ENCODE results near the gene IFT27. TPM values are rescaled to one million over a fixed set of nuclear protein-coding genes. Genes with fewer than 3 reads are reported as not detected.

The IFT27 gene
- total and polyA plus RNA-seq, 4 donors = 18.9 to 51.1 (median 26.4) TPM

GRCh38 chr22:36762687-36763260, 13.1 kb downstream of the IFT27 start:
- no peak overlapping the region for H3K4me3 ChIP-seq
- WGBS, 2 donors = 62 to 66% methylated on average over 17 of the region's 17 CpGs
- no peaks in the 10 kb centered on the region for H3K27me3 ChIP-seq (ENCODE audit: control insufficient read depth in 3 of 3, insufficient read depth in 3 of 3, low read length in 2 of 3)
- peak; percentile 40 to 58 (median 44) for DNase-seq
- H3K4me1 ChIP-seq (ENCODE audit: control insufficient read depth in 5 of 5, insufficient read depth in 5 of 5, low read length in 5 of 5) = peaks cover 0 to 4% (median 2%) of the 10 kb centered on the region in 5 donors
- H3K27ac ChIP-seq (ENCODE audit: low read depth in 1 of 2, low read length in 1 of 2) = no peak overlapping the region
- ATAC-seq (ENCODE audit: insufficient read depth, low FRiP score) = no peak
- TF ChIP-seq CTCF (IDR thresholded peaks at IDR 0.05; ENCODE audit: control extremely low read depth, extremely low read depth) = no peak
- peaks cover 0 to 29% (median 17%) of the 10 kb centered on the region in 4 donors for H3K36me3 ChIP-seq (ENCODE audit: control insufficient read depth in 4 of 4, insufficient read depth in 4 of 4, low read length in 4 of 4)
- H3K9me3 ChIP-seq (ENCODE audit: control insufficient read depth in 4 of 4, insufficient read depth in 3 of 4, low read length in 3 of 4) = no peaks in the 10 kb centered on the region
- H3K9ac ChIP-seq (ENCODE audit: insufficient read depth in 1 of 2, low read length in 2 of 2) = no peak overlapping the region

- 95% methylated on average over 10 of the region's 10 CpGs for WGBS, 2 donors
- no peak overlapping the region for H3K4me3 ChIP-seq
- DNase-seq (no peak), ATAC-seq (ENCODE audit: insufficient read depth, low FRiP score) (no peak)
- peaks cover 0 to 4% (median 2%) of the 10 kb centered on the region in 5 donors for H3K4me1 ChIP-seq (ENCODE audit: control insufficient read depth in 5 of 5, insufficient read depth in 5 of 5, low read length in 5 of 5)
- no peak overlapping the region for H3K9ac ChIP-seq (ENCODE audit: insufficient read depth in 1 of 2, low read length in 2 of 2)
- no peak for TF ChIP-seq CTCF (IDR thresholded peaks at IDR 0.05; ENCODE audit: control extremely low read depth, extremely low read depth)
- H3K9me3 ChIP-seq (ENCODE audit: control insufficient read depth in 4 of 4, insufficient read depth in 3 of 4, low read length in 3 of 4) = no peaks in the 10 kb centered on the region
- peaks cover 0 to 21% (median 11%) of the 10 kb centered on the region in 4 donors for H3K36me3 ChIP-seq (ENCODE audit: control insufficient read depth in 4 of 4, insufficient read depth in 4 of 4, low read length in 4 of 4)
- no peaks in the 10 kb centered on the region for H3K27me3 ChIP-seq (ENCODE audit: control insufficient read depth in 3 of 3, insufficient read depth in 3 of 3, low read length in 2 of 3)
- no peak overlapping the region for H3K27ac ChIP-seq (ENCODE audit: low read depth in 1 of 2, low read length in 1 of 2)
These were observed 14.2 kb downstream of the IFT27 start for GRCh38 chr22:36761553-36762240.

- DNase-seq (no peak), ATAC-seq (ENCODE audit: insufficient read depth, low FRiP score) (no peak)
- H3K36me3 ChIP-seq (ENCODE audit: control insufficient read depth in 4 of 4, insufficient read depth in 4 of 4, low read length in 4 of 4) = peaks cover 0 to 15% (median 9%) of the 10 kb centered on the region in 4 donors
- no peak overlapping the region for H3K27ac ChIP-seq (ENCODE audit: low read depth in 1 of 2, low read length in 1 of 2)
- no peak overlapping the region for H3K9ac ChIP-seq (ENCODE audit: insufficient read depth in 1 of 2, low read length in 2 of 2)
- WGBS, 2 donors = 74 to 82% methylated on average over 11 of the region's 11 CpGs
- no peaks in the 10 kb centered on the region for H3K9me3 ChIP-seq (ENCODE audit: control insufficient read depth in 4 of 4, insufficient read depth in 3 of 4, low read length in 3 of 4)
- TF ChIP-seq CTCF (IDR thresholded peaks at IDR 0.05; ENCODE audit: control extremely low read depth, extremely low read depth) = no peak
- no peak overlapping the region for H3K4me3 ChIP-seq
- no peaks in the 10 kb centered on the region for H3K27me3 ChIP-seq (ENCODE audit: control insufficient read depth in 3 of 3, insufficient read depth in 3 of 3, low read length in 2 of 3)
- H3K4me1 ChIP-seq (ENCODE audit: control insufficient read depth in 5 of 5, insufficient read depth in 5 of 5, low read length in 5 of 5) = peaks cover 0 to 4% (median 0%) of the 10 kb centered on the region in 5 donors
These were observed 15.1 kb downstream of the IFT27 start for GRCh38 chr22:36760786-36761185.
